ENCODE measurements around the gene LRRC8D. TPM values are rescaled to one million over a fixed set of nuclear protein-coding genes. Genes with fewer than 3 reads are reported as not detected.

Gene LRRC8D
- total RNA-seq, 1 experiment from 2014 or later, result 43.3 TPM

DNA sequence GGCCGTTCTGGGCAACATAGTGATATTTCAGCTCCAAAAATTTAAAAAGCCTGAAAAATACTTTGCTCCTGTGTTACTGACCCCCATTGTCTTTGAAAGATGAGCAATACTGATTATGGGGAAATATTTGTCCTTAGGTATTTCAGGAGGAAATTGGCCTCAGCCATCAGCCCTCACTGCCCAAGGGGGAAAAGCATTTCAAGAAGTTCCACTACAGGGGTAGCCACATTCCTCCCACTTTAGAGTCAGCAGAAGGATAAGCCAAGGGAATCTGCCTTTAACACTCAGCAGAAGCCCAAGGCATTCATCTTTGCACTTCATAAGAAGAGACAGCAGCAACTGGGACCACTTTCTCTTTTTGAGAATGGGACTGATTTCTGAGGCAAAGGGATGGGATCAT lies 133.6 kb downstream of the LRRC8D start:
- TF ChIP-seq SIN3A (IDR thresholded peaks at IDR 0.05; ENCODE audit: borderline replicate concordance, insufficient read depth, low read depth, low read length), result no peak
- TF ChIP-seq, protein P1, sequence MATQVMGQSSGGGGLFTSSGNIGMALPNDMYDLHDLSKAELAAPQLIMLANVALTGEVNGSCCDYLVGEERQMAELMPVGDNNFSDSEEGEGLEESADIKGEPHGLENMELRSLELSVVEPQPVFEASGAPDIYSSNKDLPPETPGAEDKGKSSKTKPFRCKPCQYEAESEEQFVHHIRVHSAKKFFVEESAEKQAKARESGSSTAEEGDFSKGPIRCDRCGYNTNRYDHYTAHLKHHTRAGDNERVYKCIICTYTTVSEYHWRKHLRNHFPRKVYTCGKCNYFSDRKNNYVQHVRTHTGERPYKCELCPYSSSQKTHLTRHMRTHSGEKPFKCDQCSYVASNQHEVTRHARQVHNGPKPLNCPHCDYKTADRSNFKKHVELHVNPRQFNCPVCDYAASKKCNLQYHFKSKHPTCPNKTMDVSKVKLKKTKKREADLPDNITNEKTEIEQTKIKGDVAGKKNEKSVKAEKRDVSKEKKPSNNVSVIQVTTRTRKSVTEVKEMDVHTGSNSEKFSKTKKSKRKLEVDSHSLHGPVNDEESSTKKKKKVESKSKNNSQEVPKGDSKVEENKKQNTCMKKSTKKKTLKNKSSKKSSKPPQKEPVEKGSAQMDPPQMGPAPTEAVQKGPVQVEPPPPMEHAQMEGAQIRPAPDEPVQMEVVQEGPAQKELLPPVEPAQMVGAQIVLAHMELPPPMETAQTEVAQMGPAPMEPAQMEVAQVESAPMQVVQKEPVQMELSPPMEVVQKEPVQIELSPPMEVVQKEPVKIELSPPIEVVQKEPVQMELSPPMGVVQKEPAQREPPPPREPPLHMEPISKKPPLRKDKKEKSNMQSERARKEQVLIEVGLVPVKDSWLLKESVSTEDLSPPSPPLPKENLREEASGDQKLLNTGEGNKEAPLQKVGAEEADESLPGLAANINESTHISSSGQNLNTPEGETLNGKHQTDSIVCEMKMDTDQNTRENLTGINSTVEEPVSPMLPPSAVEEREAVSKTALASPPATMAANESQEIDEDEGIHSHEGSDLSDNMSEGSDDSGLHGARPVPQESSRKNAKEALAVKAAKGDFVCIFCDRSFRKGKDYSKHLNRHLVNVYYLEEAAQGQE (IDR thresholded peaks at IDR 0.05; ENCODE audit: insufficient read depth in 1 of 2, low read depth in 2 of 2, low read length in 1 of 2), result no peak
- no peak for TF ChIP-seq TCF7L2 (IDR thresholded peaks at IDR 0.05; ENCODE audit: low read depth, low read length)
- TF ChIP-seq, protein P2, sequence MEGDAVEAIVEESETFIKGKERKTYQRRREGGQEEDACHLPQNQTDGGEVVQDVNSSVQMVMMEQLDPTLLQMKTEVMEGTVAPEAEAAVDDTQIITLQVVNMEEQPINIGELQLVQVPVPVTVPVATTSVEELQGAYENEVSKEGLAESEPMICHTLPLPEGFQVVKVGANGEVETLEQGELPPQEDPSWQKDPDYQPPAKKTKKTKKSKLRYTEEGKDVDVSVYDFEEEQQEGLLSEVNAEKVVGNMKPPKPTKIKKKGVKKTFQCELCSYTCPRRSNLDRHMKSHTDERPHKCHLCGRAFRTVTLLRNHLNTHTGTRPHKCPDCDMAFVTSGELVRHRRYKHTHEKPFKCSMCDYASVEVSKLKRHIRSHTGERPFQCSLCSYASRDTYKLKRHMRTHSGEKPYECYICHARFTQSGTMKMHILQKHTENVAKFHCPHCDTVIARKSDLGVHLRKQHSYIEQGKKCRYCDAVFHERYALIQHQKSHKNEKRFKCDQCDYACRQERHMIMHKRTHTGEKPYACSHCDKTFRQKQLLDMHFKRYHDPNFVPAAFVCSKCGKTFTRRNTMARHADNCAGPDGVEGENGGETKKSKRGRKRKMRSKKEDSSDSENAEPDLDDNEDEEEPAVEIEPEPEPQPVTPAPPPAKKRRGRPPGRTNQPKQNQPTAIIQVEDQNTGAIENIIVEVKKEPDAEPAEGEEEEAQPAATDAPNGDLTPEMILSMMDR (IDR thresholded peaks at IDR 0.05), result no peak
- no peak for TF ChIP-seq POLR2AphosphoS5 (IDR thresholded peaks at IDR 0.05; ENCODE audit: low read depth, low read length)
- POLR2A ChIA-PET, result no interaction called here
- Histone ChIP-seq H3K4me1 (ENCODE audit: control insufficient read depth, insufficient read depth, low read length) (no peaks in the 10 kb centered on the region), H3K36me3 (ENCODE audit: control insufficient read depth, insufficient read depth, low read length) (no peaks in the 10 kb centered on the region), H3K4me3 (ENCODE audit: low read depth in 2 of 2, low read length in 2 of 2) (no peak overlapping the region), H3K27me3 (ENCODE audit: control insufficient read depth, insufficient read depth, low read length) (no peaks in the 10 kb centered on the region), H3K9me3 (ENCODE audit: control insufficient read depth, insufficient read depth, low read depth, low read length) (no peaks in the 10 kb centered on the region), H3K27ac (ENCODE audit: low read length) (no peak overlapping the region)
- no TSS peak for BruUV-seq (replicated peaks)
- CTCF ChIA-PET, result no interaction called here
- intact Hi-C loops (cut with micrococcal nuclease; ENCODE audit: unreplicated experiment) (no loop called here), in situ Hi-C loops (cut with HindIII; ENCODE audit: low pct_unique_long_range_greater_than_20kb, low sequenced_read_pairs) (no loop called here)
- no peak for ATAC-seq
- no peak for DNase-seq (ENCODE audit: low read depth, low spot score)

DNA sequence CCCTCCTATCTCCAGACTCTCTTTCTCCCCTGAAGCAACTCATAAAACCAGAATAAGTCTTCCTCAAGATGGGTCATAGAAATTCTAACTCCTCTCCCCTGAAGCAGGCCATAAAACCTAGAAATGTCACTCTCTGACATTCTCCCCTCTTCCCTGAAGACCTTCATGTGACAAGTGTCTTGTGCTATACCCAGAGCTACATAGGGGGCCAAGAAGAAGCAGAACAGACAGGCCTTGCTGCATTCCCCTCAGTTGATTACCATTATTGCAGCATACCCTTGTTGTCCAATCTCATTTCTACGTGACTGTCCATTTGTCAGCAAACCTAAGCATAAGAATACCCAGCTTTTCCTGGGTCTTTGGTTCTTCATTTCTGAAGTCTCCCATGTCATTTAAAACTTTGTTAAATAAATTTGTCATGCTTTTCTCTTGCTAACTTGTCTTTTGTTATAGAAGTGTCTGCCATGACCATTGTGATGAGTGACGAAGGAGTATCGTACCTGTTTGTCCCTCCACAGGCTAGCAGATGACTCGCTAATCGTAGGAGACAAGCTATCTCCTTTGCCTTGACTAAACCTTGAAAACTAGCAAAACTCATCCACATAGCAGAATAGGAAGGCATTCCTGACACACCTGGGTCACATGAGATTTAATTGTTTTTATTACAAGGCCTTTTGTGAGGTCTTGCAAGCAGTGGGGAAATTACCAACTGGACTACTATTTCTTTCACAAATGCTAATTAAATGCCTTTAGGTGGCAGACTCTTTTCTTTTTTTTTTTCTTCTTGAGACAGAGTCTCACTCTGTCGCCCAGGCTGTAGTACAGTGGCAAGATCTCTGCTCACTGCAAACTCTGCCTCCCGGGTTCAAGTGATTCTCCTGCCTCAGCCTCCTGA lies 134.7 kb downstream of the LRRC8D start:
- ChIA-PET CTCF (no interaction called here), POLR2A (interaction anchor here (0.6 kb wide), 1 partner anchor 130 kb away, joined by 4 read pairs; no protein-coding TSS in a partner anchor)
- H3K27ac ChIP-seq (ENCODE audit: low read length), result no peak overlapping the region
- H3K36me3 ChIP-seq (ENCODE audit: control insufficient read depth, insufficient read depth, low read length), result no peaks in the 10 kb centered on the region
- H3K4me1 ChIP-seq (ENCODE audit: control insufficient read depth, insufficient read depth, low read length), result no peaks in the 10 kb centered on the region
- in situ Hi-C loops (cut with HindIII; ENCODE audit: low pct_unique_long_range_greater_than_20kb, low sequenced_read_pairs) (no loop called here), intact Hi-C loops (cut with micrococcal nuclease; ENCODE audit: unreplicated experiment) (no loop called here)
- no TSS peak for BruUV-seq (replicated peaks)
- DNase-seq (ENCODE audit: low read depth, low spot score) (no peak), ATAC-seq (no peak)
- no peak for TF ChIP-seq SIN3A (IDR thresholded peaks at IDR 0.05; ENCODE audit: borderline replicate concordance, insufficient read depth, low read depth, low read length)
- TF ChIP-seq, protein P2 (IDR thresholded peaks at IDR 0.05), result no peak
- no peak for TF ChIP-seq TCF7L2 (IDR thresholded peaks at IDR 0.05; ENCODE audit: low read depth, low read length)
- TF ChIP-seq POLR2AphosphoS5 (IDR thresholded peaks at IDR 0.05; ENCODE audit: low read depth, low read length), result no peak
- TF ChIP-seq, protein P1 (IDR thresholded peaks at IDR 0.05; ENCODE audit: insufficient read depth in 1 of 2, low read depth in 2 of 2, low read length in 1 of 2), result no peak
- H3K9me3 ChIP-seq (ENCODE audit: control insufficient read depth, insufficient read depth, low read depth, low read length), result no peaks in the 10 kb centered on the region
- H3K27me3 ChIP-seq (ENCODE audit: control insufficient read depth, insufficient read depth, low read length), result no peaks in the 10 kb centered on the region
- H3K4me3 ChIP-seq (ENCODE audit: low read depth in 2 of 2, low read length in 2 of 2), result no peak overlapping the region

All from Panc1 (cell line).